Nephron progenitor cell (in vitro differentiated cells): ENCODE measurements around the gene FAM174A.
"Not testable (repeated sequence)": the region's sequence is repeated elsewhere in the genome, so short reads cannot be mapped to it uniquely, and the experiment has no call there.

ENCODE experiments used
- DNase-seq: peaks from one replicate; pipeline ENCODE4 v3.0.0; 2021
- H3K27ac Mint-ChIP-seq: 2 replicates; pipeline ENCODE4 v1.8.0; 2021; ENCODE audit warnings: mild to moderate bottlenecking, moderate library complexity, mixed read lengths
- H3K27me3 Mint-ChIP-seq: 2 replicates; pipeline ENCODE4 v1.8.0; 2021; ENCODE audit warnings: mild to moderate bottlenecking, low read depth, mixed read lengths; ENCODE audit not compliant: poor library complexity
- H3K36me3 Mint-ChIP-seq: 2 replicates; pipeline ENCODE4 v1.8.0; 2021; ENCODE audit warnings: low read depth, mixed read lengths
- H3K4me1 Mint-ChIP-seq: 2 replicates; pipeline ENCODE4 v1.8.0; 2021; ENCODE audit warnings: mixed read lengths
- H3K4me3 Mint-ChIP-seq: 2 replicates; pipeline ENCODE4 v1.8.0; 2021; ENCODE audit warnings: mild to moderate bottlenecking, moderate library complexity, mixed read lengths
- H3K9me3 Mint-ChIP-seq: 2 replicates; pipeline ENCODE4 v1.8.0; 2021; ENCODE audit warnings: mild to moderate bottlenecking, moderate library complexity, mixed read lengths
- CTCF ChIP-seq: fragments of 200-600 bp; sonication (generic); IDR thresholded peaks from 2 replicates; pipeline ENCODE4 v1.5.0; 2021; ENCODE audit warnings: antibody characterized with exemption

Gene FAM174A

GRCh38 chr5:100598446-100598845 lies 63.3 kb downstream of the FAM174A start:
- Mint-ChIP-seq H3K36me3 (no peaks in the 10 kb centered on the region), H3K27me3 (no peaks in the 10 kb centered on the region), H3K4me3 (no peak overlapping the region), H3K27ac (no peak overlapping the region), H3K4me1 (no peaks in the 10 kb centered on the region), H3K9me3 (no peaks in the 10 kb centered on the region)
- no peak for TF ChIP-seq CTCF
- no peak for DNase-seq

GRCh38 chr5:100600298-100600994 lies 65.3 kb downstream of the FAM174A start:
- no peak for TF ChIP-seq CTCF
- no peaks in the 10 kb centered on the region for H3K36me3 Mint-ChIP-seq
- no peak overlapping the region for H3K27ac Mint-ChIP-seq
- no peaks in the 10 kb centered on the region for H3K27me3 Mint-ChIP-seq
- no peak for DNase-seq
- H3K4me3 Mint-ChIP-seq: no peak overlapping the region
- H3K9me3 Mint-ChIP-seq: no peaks in the 10 kb centered on the region
- no peaks in the 10 kb centered on the region for H3K4me1 Mint-ChIP-seq

GRCh38 chr5:100603141-100603540 lies 68.0 kb downstream of the FAM174A start:
- TF ChIP-seq CTCF: no peak
- H3K36me3 Mint-ChIP-seq: no peaks in the 10 kb centered on the region
- no peaks in the 10 kb centered on the region for H3K4me1 Mint-ChIP-seq

GRCh38 chr5:100604021-100604420 lies 68.8 kb downstream of the FAM174A start:
- H3K27me3 Mint-ChIP-seq, H3K4me3 Mint-ChIP-seq, DNase-seq: not testable (repeated sequence)

More at GRCh38 chr5:100603141-100603540, 68.0 kb downstream of the FAM174A start:
- Mint-ChIP-seq H3K4me3 (no peak overlapping the region), H3K27ac (no peak overlapping the region), H3K9me3 (no peaks in the 10 kb centered on the region), H3K27me3 (no peaks in the 10 kb centered on the region)
- no peak for DNase-seq

GRCh38 chr5:100609594-100609993 lies 74.4 kb downstream of the FAM174A start:
- no peak for TF ChIP-seq CTCF
- no peak overlapping the region for H3K27ac Mint-ChIP-seq
- H3K4me3 Mint-ChIP-seq: no peak overlapping the region
- H3K9me3 Mint-ChIP-seq: peaks cover 9% of the 10 kb centered on the region
- DNase-seq: no peak
- H3K36me3 Mint-ChIP-seq: no peaks in the 10 kb centered on the region
- H3K27me3 Mint-ChIP-seq: no peaks in the 10 kb centered on the region
- no peaks in the 10 kb centered on the region for H3K4me1 Mint-ChIP-seq

More at GRCh38 chr5:100604021-100604420, 68.8 kb downstream of the FAM174A start:
- not testable (repeated sequence) for H3K9me3 Mint-ChIP-seq, H3K4me1 Mint-ChIP-seq, H3K36me3 Mint-ChIP-seq, H3K27ac Mint-ChIP-seq

- no peaks in the 10 kb centered on the region for H3K4me1 Mint-ChIP-seq
- peaks cover 9% of the 10 kb centered on the region for H3K9me3 Mint-ChIP-seq
- no peak overlapping the region for H3K27ac Mint-ChIP-seq
- no peaks in the 10 kb centered on the region for H3K36me3 Mint-ChIP-seq
- no peak for TF ChIP-seq CTCF
- H3K27me3 Mint-ChIP-seq: no peaks in the 10 kb centered on the region
- no peak overlapping the region for H3K4me3 Mint-ChIP-seq
- DNase-seq: no peak
These were observed 79.1 kb downstream of the FAM174A start for GRCh38 chr5:100614308-100614707.
